ENCODE results near the gene FAM234A.

GRCh38 chr16:260326-260725 is 25.7 kb downstream of the FAM234A start:
- no peak for TF ChIP-seq ZBTB33 (IDR thresholded peaks at IDR 0.05)
- TF ChIP-seq TAF1 (conservative IDR thresholded peaks at IDR 0.05), result no peak
- TF ChIP-seq SP1 (IDR thresholded peaks at IDR 0.05), result no peak
- no peak for TF ChIP-seq CTCF (IDR thresholded peaks at IDR 0.05; ENCODE audit: low read depth, low read length, missing input control)
- TF ChIP-seq MAX (IDR thresholded peaks at IDR 0.05), result no peak
- no peak for TF ChIP-seq GABPA (IDR thresholded peaks at IDR 0.05 in 1 of 2, conservative IDR thresholded peaks at IDR 0.05 in 1 of 2)
- no peak for TF ChIP-seq EGR1 (IDR thresholded peaks at IDR 0.05; ENCODE audit: low read depth in 2 of 2)
- no peak for TF ChIP-seq RAD21 (IDR thresholded peaks at IDR 0.05)
- no peak for TF ChIP-seq REST (IDR thresholded peaks at IDR 0.05)
- TF ChIP-seq ATF3 (IDR thresholded peaks at IDR 0.05), result no peak

Data from liver (tissue), 3 donors.